Neutrophil (primary cell): ENCODE data around the gene GUCY1A1.

Experiments used
- H3K27ac ChIP-seq: fragments of 200-600 bp; sonication (generic); 2 replicates; pipeline ENCODE4 v1.5.1; 2016; ENCODE audit warnings: mild to moderate bottlenecking, moderate library complexity
- H3K27me3 ChIP-seq: fragments of 200-600 bp; sonication (generic); 2 replicates; pipeline ENCODE4 v1.6.0; 2016; ENCODE audit warnings: mild to moderate bottlenecking
- H3K36me3 ChIP-seq: fragments of 200-600 bp; sonication (generic); 2 replicates; pipeline ENCODE4 v1.5.1; 2017
- H3K4me1 ChIP-seq, 2 experiments: fragments of 200-600 bp in 1 of 2; sonication (generic) in 1 of 2; 1 replicate in 1 of 2; 2 replicates in 1 of 2; pipeline versions ENCODE4 v1.5.1 to v1.6.1; 2013 to 2016; ENCODE audit warnings: low read depth in 1 of 2, low read length in 1 of 2, mild to moderate bottlenecking in 1 of 2, moderate library complexity in 1 of 2; ENCODE audit not compliant: control insufficient read depth in 1 of 2, insufficient read depth in 1 of 2
- H3K4me3 ChIP-seq, 2 experiments: fragments of 200-600 bp in 1 of 2; sonication (generic) in 1 of 2; 1 replicate in 1 of 2; 2 replicates in 1 of 2; pipeline ENCODE4 v1.5.1; 2013 to 2016; ENCODE audit warnings: low read depth in 1 of 2, low read length in 1 of 2, mild to moderate bottlenecking in 1 of 2, moderate library complexity in 1 of 2
- H3K9me3 ChIP-seq: fragments of 200-600 bp; sonication (generic); 2 replicates; pipeline ENCODE4 v1.5.1; 2016
- TF ChIP-seq, protein P1 (sequence below): fragments of 200-600 bp; sonication (generic); IDR thresholded peaks from 2 replicates; pipeline ENCODE4 v1.5.1; 2016; ENCODE audit warnings: antibody characterized with exemption

The GUCY1A1 gene, protein sequence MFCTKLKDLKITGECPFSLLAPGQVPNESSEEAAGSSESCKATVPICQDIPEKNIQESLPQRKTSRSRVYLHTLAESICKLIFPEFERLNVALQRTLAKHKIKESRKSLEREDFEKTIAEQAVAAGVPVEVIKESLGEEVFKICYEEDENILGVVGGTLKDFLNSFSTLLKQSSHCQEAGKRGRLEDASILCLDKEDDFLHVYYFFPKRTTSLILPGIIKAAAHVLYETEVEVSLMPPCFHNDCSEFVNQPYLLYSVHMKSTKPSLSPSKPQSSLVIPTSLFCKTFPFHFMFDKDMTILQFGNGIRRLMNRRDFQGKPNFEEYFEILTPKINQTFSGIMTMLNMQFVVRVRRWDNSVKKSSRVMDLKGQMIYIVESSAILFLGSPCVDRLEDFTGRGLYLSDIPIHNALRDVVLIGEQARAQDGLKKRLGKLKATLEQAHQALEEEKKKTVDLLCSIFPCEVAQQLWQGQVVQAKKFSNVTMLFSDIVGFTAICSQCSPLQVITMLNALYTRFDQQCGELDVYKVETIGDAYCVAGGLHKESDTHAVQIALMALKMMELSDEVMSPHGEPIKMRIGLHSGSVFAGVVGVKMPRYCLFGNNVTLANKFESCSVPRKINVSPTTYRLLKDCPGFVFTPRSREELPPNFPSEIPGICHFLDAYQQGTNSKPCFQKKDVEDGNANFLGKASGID

DNA sequence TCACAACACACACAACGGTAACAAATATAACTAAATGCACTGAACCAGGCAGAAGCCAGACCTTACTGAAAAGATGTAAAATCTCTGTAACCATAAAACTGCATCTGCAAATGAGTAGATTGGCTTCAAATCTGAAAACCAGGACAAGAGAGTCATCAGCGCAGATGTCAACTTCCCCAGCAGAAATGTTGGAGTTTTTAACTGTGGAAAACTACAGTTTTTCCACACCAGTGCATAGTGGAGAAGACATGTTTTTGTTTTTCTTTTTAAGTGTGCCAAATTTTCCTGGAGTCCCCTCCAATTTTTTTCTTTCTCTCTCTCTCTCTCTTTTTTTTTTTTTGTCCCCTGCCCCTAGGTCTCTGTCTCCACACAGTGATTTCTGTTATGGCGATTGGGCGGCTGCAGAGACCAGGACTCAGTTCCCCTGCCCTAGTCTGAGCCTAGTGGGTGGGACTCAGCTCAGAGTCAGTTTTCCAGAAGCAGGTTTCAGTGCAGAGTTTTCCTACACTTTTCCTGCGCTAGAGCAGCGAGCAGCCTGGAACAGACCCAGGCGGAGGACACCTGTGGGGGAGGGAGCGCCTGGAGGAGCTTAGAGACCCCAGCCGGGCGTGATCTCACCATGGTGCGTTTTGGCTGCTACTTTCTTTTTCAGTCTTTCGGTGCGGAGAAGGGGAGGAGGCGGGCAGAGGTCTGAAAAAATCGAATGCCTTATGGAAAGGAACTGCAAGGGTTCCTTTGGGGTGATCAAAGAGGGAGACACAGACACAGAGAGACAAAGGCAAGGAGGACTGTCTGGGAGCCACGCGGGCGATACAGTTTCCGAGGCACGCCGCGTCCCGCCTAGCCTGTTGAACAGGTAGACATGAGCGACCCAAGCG lies at the start of gene GUCY1A1:
GUCY1A1 (plus strand) TSS at position 505 of the 878 bp plus-strand sequence. CDS start 30,020 bp downstream, outside the sequence.
- H3K4me1 ChIP-seq, result peaks cover 14 to 15% of the 10 kb centered on the region in 2 experiments
- H3K9me3 ChIP-seq, result no peaks in the 10 kb centered on the region
- no peak within 1 kb of the TSS for H3K27ac ChIP-seq
- no peaks in the 10 kb centered on the region for H3K36me3 ChIP-seq
- peaks cover 59% of the 10 kb centered on the region for H3K27me3 ChIP-seq
- peak within 1 kb of the TSS; percentile 6 to 44 for H3K4me3 ChIP-seq
- TF ChIP-seq, protein P1, sequence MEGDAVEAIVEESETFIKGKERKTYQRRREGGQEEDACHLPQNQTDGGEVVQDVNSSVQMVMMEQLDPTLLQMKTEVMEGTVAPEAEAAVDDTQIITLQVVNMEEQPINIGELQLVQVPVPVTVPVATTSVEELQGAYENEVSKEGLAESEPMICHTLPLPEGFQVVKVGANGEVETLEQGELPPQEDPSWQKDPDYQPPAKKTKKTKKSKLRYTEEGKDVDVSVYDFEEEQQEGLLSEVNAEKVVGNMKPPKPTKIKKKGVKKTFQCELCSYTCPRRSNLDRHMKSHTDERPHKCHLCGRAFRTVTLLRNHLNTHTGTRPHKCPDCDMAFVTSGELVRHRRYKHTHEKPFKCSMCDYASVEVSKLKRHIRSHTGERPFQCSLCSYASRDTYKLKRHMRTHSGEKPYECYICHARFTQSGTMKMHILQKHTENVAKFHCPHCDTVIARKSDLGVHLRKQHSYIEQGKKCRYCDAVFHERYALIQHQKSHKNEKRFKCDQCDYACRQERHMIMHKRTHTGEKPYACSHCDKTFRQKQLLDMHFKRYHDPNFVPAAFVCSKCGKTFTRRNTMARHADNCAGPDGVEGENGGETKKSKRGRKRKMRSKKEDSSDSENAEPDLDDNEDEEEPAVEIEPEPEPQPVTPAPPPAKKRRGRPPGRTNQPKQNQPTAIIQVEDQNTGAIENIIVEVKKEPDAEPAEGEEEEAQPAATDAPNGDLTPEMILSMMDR, result no peak

DNA sequence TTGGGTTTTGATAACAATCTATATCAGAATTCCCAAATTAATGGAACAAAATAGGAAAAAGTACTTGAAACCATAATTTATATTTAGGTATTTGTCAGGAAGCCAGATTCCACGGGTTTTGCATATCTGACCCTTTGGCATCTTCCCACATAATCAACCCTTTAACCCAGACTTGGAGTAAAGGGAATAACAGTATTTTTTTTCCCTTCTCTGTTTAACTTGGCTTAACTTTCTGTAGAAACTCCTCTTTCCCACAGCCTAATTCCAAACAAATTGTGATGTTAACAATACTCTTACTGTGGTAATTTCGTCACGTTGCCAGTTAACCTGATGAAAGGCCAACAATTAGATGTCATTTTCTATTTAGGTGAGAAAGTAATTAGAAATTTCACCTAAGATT lies 49.4 kb upstream of the GUCY1A1 start:
- Histone ChIP-seq H3K4me1 (no peaks in the 10 kb centered on the region), H3K36me3 (no peaks in the 10 kb centered on the region), H3K27ac (no peak overlapping the region), H3K27me3 (no peaks in the 10 kb centered on the region), H3K9me3 (no peaks in the 10 kb centered on the region), H3K4me3 (no peak overlapping the region)
- TF ChIP-seq, protein P1, result no peak

DNA sequence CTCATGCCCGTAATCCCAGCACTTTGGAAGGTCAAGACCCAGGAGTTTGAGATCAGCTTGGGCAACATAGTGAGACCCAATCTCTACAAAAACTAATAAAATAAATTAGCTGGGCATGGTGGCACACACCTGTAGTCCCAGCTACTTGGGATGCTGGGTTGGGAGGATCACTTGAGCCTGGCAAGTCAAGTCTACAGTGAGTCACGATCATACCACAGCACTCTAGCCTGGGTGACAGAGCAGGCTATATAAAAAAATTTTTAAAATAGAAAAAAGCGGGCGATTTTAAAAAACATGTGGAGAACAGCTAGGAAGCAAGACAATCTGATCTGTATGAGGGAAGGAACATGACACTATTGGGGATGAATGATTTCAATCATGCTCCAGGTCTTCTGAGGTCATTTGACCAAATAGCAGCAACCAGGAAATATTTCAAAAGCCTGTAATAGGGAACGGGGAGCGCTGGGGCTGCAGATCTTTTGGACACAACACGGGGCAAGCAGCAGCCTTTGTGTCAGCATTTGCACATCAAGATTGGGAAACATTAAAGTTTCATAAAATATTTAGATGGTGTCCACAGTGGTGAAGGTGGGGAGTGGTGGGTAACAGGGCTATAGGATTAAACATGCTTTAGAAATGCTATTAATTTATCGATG lies 48.3 kb upstream of the GUCY1A1 start:
- Histone ChIP-seq H3K9me3 (no peaks in the 10 kb centered on the region), H3K27me3 (no peaks in the 10 kb centered on the region), H3K27ac (no peak overlapping the region), H3K36me3 (no peaks in the 10 kb centered on the region), H3K4me1 (no peaks in the 10 kb centered on the region), H3K4me3 (no peak overlapping the region)
- TF ChIP-seq, protein P1, result no peak

DNA sequence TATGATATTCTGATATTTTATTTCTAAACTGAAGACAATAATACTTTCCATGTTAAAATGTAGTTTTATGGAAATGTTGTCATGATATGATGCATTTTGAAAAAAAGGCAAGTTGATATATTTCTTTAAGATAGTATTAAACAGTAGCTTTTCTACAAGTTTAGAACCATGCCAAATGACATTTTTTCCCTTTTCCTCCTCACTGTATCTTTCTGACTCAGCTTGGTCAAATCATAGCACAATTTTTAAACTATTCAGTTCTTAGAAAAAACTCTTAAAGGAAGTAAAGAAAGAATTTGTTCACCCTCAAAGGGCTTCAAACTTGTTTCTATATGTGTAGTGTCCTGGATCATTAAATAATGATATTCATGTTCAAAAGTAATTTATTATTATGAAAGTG lies 46.0 kb upstream of the GUCY1A1 start:
- Histone ChIP-seq H3K4me1 (no peaks in the 10 kb centered on the region), H3K4me3 (no peak overlapping the region)
- TF ChIP-seq, protein P1, result no peak

DNA sequence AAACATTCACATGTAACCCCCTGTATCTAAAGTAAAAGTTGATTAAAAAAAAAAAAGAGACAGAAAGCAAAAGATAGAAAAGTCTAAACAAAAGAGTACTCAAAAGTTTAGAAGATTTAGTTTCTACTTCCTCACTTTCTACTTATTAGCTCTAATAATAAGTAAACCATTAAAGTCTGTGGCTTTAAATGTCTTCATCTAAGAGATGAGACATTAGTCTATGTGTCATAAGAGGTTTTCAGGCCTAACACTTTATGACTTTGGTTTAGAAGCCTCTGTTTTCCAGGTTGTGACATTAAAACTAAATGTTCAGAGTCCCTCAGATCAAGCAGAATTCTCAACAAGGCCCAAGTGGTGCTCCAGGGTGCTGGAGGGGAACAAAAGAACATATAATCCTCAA lies 42.2 kb upstream of the GUCY1A1 start:
- H3K27ac ChIP-seq, result no peak overlapping the region
- no peaks in the 10 kb centered on the region for H3K9me3 ChIP-seq
- H3K36me3 ChIP-seq, result no peaks in the 10 kb centered on the region
- TF ChIP-seq, protein P1, result no peak
- H3K4me3 ChIP-seq, result no peak overlapping the region
- no peaks in the 10 kb centered on the region for H3K4me1 ChIP-seq
- no peaks in the 10 kb centered on the region for H3K27me3 ChIP-seq

More for the DNA sequence above, 46.0 kb upstream of the GUCY1A1 start:
- no peaks in the 10 kb centered on the region for H3K27me3 ChIP-seq
- H3K9me3 ChIP-seq, result no peaks in the 10 kb centered on the region
- no peak overlapping the region for H3K27ac ChIP-seq
- H3K36me3 ChIP-seq, result no peaks in the 10 kb centered on the region
